Stimulated activated CD8-positive, alpha-beta memory T cell treated with anti-CD3 and anti-CD28 coated beads, Interleukin-4, amount 100 ng/mL, for 4 hours (primary cell): ENCODE measurements around the gene GAD1.

Experiments
- DNase-seq, 2 donors: peaks; one replicate each; pipeline ENCODE4 v3.0.0-alpha.2; 2020; ENCODE audit warnings: low read depth in 2 of 2, low spot score in 1 of 2

Gene GAD1

DNA sequence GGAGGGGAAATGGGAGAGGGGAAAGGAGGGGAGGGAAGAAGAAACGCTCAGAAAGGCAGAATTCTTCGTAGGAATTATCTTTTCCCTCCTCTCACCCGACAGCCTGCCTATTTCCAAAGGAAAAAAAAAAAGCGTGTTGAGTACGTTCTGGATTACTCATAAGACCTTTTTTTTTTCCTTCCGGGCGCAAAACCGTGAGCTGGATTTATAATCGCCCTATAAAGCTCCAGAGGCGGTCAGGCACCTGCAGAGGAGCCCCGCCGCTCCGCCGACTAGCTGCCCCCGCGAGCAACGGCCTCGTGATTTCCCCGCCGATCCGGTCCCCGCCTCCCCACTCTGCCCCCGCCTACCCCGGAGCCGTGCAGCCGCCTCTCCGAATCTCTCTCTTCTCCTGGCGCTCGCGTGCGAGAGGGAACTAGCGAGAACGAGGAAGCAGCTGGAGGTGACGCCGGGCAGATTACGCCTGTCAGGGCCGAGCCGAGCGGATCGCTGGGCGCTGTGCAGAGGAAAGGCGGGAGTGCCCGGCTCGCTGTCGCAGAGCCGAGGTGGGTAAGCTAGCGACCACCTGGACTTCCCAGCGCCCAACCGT, at the start of gene GAD1:
TSS of gene GAD1 (plus strand) at position 384 of the 589 bp plus-strand sequence. CDS start 1,705 bp downstream, outside the sequence.
- DNase-seq, result peak; percentile 25 to 36

DNA sequence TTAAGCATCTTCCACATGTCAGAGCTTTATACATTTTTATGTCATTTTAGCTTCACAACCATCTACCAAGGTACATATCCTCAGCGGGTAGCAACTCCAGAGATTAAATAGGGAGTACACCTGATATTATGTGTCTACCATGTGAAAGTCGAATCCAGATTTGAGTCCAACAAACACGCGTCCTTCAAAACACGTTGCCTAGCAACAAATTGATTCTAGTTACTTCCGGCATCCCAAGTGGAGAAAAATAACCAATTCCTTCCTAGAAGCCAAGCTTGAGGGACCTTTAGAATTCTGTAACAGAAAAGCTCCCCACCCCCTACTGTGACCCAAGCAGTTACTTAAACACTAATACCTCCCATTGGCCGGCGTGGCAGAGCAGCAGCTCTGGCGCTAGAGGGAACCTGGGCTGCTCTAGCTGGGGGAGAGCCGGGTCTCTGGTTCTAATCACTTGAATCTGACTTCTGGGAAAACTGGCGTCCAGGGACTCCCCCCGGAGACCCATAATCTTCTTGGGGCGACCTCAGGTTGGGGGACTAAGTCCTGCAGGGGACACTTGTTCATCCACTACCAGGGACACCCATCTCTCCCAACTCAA, 46.6 kb upstream of the GAD1 start, which contains the start of gene ERICH2:
TSS of gene ERICH2 (plus strand) at position 371 of the 598 bp plus-strand sequence. CDS start 304 bp downstream, outside the sequence.
- peak; percentile 1 to 6 for DNase-seq

DNA sequence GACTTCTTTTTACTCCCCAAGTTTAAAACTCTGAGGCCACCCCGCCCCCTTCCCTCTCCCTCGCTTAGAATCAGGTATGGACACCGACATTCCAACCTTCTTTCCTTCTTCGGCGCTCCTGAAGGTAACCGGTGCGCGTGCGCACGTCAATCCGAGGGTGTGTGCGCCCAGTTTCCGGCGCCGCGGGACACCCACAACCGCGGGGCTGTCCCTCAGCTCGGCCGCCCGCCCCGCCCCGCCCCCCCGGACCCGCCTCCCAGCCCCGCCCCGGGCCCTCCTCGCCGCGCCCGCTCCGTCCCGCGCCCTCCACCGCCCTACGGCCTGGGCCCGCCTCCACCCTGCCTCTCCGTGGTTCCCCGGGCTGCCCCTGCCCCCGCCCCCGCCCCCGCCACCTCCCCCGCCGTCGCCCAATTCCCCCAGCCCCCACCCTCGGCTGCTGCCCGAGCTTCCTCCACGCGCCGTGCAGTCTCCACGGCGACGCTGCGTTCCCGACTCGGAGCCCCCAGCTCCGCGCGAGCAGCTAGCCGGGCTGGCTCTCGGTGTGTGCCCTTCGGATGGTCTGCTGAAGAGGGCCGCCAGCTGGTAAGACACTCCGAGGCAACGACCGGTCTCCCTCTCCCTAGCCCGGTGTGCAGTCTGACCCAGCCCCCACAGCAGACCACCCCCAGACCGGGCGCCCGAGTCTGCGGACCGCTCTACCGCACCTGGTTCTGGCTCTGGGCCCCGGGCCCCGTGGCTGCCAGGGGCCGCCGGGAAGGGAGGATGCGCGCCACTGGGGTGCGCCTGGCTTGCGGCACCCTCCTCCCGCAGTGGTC, 45.9 kb upstream of the GAD1 start:
- peak; percentile 25 to 46 for DNase-seq

DNA sequence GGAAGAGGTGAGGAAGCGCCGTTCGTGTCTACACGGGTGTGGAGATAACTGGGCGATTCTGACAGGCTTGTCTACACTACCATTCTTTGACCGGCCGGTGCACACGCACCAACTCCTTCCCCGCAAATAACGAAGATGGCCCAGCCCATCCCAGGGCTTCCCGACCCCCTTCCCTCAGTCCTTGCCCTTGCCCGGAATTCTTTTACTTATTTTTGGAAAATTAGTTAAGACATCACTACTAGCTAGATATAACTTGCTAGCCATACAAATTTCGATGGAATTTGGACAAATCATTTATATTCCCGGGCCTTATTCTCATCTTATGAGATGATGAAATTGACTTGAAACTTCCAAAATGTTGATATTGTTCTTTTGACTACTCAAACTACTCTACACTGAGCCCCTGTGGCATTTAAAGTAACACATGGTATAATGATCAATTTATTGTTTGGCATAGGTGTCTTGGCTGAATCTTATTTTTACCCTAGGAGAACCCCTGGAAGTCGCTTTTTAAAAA, 45.2 kb upstream of the GAD1 start:
- DNase-seq, result no peak

DNA sequence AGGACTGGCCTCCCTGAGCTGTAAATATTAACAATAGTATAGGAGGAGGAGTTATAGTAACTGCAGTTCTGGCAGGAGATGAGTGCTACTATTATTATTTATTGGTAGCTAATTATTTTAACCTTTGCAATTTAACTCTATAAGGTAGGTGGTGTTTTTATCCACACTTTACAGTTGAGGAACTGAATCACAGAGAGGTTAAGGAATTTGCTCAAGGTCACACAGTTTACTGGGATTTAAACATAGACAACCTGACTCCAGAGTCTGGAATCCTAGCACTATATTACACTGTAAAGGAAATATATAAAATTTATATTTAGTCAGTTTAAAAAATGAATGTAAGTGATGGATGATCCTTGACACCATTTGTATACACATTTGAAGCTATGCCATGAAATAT, 44.4 kb upstream of the GAD1 start:
- DNase-seq, result no peak

DNA sequence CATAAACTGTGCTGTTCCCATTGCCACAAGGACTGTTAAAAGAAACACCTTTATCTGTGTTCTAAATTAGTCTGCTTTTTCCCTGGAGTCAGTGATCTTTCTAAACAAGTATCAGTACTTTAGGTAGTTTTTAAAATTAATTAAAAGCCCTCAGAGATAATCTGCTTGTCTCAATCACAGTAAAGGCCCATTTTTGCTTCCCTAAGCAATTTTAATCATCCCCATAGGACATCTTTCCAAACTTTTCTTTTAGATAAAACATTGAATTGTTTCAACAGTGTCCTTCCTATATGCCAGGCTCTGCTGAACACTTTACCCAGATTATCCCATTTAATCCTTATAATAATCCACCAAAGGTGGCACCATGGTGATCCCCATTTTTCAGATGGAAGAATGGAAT, 42.6 kb upstream of the GAD1 start:
- DNase-seq, result no peak

DNA sequence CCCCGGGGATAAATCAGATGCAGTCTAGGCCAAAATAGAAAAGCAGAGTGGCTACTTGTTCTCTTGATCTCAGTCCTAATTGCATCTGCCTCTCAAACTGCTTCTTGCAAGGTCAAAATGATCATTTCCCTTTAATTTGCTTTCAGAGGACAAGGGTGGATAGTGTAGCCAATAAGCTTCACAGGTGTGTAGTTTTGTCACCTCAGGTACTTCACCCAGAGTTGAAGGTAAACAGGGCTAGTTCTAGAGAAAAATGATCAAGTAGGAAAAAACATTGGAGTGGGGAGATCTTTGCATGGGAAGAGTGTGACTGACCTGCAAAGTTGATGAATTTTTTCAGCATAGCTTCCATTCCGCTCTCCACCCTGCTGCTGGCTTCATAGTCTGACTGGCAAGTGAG, 37.8 kb upstream of the GAD1 start:
- no peak for DNase-seq

DNA sequence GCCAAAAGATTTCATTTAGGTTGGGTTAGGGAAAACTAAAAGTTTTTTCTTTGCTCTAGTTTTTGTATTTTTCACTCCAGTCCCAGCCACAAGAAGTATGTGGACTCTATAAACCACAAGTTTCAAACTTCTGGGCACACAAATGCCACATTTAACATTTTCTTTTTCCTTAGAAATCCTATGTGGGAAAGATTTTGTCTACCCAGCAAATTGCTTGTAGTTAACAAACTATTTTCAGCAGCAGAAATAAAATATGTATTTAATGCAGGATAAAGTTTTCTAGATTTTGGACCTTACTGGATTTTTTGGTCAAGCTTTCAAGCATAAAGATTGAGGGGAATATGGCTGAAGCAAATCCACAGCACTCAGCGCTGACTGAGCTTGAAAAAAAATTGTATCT, 37.4 kb upstream of the GAD1 start:
- DNase-seq, result no peak

DNA sequence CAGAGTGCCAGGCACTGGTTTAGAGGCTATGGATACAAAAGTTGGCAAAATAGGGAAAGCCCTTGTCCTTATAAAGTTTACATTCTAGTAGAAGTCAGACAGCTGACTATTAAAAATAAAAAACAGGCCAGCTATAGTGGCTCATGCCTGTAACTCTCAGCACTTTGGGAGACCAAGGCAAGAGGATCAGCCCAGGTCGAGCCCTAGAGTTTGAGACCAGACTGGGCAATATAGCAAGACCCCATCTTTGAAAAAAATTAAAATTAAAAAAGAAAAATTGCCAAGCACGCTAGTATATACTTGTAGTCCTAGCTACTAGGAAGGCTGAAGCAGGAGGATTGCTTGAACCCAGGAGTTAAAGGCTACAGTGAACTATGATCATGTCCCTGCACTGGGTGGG, 34.0 kb upstream of the GAD1 start:
- no peak for DNase-seq

DNA sequence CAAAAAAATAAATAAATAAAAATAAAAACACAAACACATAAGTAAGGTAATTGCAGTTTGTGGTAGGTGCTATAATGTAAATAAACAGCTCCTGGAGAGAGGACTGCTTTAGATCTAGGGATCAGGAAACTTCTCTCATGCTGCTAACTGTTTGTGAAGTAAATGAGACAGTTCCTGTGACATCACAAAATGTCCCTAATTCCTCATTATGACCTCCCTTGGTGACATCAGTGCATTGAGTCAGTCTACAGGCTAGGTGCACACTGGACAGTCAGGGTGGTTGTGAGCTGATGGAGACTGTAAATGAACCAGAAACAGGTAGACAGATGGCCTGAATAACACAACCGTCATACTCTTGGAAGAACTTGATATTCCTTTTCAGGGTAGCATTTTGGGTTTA, 33.1 kb upstream of the GAD1 start:
- DNase-seq, result no peak

DNA sequence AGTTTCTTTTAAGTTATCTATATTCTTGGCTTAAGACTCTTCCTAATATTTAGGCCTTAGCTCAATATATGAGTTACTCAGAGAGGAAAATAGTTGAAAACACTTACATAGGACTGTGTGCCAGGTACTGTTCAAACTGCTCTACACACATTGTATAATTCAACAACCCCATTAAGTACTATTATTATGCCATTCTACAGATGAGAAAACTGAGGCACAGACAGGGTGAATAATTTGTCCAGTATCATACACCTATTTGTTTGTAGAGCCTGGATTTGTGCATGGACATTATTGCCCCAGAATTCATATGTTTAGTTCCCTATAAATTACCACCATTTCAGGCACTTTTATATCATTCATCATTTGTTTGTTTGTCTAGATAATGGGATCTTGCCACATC, 17.7 kb upstream of the GAD1 start:
- no peak for DNase-seq

DNA sequence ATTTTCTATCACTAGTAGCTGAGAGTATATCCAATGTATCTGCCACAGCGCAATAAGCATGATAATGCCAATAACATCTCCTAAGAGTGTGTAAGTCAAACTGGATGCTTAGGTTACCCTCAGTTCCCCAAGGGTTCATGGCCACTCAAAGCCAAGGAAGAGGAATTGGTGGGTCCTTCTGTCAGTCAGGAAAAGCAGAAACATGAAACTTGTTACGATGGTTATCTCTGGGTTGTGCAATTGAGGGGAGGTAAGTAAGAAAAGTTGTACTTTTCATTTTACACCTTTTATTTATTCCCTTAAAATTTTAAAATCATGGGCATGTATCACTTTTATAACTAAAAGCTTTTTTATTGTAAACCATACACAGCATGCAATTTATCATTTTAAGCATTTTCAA, 10.1 kb upstream of the GAD1 start:
- DNase-seq, result no peak

DNA sequence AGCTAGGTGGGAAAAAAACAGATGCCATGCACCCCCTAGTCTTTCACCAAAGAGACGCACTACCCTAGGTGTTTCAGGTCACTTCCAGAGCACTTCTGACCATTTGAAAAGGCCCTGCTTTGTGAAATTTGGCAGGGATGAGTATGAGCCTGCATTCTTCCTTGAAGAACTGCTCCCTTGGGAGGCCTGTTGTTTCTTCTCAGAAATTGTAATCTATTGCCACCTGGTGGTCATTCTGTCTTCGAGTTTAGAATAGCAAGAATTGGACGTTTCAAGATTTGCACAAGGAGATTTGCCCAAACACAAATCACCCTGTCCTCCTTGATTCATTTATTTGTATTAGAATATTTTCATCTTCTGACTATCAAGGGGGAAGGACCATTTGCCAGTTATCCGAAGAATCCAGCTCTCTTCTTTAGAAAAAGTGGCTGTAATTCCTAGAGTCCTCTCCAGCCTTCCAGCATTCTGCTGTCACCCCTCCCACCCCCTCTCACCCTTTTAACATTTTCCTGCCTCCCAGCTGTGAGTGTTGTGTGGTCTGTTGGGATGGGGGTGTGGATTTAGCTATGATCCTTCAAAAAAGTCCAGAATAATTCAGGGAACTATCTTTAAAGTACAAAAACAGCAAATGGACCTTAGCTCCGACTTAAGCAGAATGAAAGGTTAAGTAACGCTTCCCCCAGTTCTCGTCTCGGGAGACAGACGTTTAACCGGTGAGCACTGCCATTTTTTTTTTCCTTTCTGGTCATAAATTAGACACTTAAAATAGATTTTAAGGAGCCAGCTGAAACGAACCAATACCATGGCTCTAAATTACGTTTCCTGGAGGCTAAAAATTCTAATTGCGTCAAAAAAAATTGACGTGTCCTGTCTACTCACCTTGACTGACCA, 3.7 kb upstream of the GAD1 start:
- DNase-seq, result no peak

DNA sequence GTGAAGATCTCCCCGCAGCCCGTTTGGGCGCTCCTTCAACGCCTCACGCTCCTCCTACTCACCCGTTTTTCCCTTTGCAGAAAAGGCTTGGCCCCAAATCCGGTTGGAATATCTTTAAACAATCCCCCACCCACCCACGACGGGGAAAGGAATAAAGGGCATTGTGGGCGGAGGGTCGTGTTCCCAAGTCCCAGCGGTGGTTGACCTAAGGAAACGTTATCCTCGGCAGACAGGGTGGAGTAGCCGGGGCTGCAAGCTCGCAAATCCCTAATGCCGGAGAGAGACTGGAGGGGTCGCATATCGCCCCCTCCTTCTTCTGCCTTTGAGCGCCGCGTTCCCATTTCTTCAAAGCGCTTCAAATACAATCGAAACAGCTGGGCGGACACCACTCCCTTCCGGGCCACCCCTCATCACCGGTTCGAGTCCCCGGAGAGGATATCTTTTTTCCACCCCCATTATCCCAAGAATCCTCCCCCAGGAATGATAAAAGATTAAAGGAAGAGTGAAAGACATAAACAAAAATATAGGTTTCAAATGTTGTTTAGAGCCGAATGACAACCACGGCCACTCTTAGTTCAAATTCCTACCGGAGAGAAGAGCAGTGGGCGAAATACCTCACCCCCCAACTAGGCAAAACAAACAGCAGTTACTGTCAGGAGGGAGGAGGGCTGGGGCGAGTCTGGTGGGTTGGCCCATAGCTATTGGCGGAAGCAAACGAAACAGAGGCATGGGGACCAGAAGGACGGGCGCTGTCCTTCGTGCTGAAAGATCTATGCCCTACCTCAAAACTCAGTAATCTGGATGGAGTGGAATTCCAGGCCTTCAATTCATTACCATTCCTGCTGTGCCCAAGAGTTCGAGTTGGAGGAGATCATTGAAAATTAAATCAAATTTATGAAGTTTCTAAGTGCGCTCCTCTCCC, 2.8 kb upstream of the GAD1 start:
- no peak for DNase-seq

DNA sequence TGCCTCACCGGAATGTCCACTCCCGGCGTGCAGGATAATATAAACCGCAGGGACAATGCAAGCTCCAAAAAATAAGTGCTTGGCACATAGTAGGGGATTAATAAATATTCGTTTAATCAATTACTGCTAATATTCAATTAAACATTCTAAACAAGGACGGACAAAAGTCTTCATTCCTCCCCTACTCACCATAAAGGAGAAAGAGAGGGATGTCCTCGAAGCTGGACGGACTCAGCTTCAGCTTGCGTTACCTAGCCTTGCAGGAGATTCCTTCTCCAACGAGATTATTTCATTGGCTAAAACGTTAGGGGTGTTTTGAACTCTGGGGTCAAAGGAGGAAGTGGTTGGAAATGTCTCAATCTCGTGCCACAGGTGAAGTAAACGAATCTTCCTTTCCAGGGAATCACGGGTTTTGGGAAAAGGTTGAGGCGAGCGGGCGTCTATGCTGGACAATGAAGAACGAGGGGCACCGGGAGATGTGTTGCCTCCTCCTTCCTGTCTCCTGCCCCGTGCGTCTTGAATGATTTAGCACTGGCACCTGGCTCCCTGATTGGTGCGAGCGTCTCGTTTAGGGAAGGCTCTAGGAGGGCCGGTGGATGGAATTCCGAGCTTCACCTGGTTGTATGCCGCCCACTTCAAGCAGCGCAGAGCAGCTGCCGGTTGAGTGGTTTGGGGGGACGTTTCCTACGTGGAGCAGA, 2.0 kb upstream of the GAD1 start:
- no peak for DNase-seq

DNA sequence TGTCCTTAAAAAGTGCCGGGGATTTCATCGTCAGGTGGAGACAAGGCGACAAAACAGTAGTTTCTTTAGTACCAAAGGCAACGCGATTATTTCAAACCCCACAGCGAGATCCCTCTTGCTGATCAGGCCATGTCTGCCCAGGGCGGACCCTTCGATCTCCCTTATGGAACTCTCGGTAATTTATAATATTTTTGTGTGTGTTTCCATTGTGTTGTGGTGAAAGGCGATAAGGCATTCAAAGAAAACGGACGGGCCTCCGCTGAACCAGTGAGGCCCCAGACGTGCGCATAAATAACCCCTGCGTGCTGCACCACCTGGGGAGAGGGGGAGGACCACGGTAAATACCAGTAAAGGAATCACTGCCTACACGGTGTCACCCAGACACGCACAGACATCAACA, 1.4 kb upstream of the GAD1 start:
- DNase-seq, result no peak

DNA sequence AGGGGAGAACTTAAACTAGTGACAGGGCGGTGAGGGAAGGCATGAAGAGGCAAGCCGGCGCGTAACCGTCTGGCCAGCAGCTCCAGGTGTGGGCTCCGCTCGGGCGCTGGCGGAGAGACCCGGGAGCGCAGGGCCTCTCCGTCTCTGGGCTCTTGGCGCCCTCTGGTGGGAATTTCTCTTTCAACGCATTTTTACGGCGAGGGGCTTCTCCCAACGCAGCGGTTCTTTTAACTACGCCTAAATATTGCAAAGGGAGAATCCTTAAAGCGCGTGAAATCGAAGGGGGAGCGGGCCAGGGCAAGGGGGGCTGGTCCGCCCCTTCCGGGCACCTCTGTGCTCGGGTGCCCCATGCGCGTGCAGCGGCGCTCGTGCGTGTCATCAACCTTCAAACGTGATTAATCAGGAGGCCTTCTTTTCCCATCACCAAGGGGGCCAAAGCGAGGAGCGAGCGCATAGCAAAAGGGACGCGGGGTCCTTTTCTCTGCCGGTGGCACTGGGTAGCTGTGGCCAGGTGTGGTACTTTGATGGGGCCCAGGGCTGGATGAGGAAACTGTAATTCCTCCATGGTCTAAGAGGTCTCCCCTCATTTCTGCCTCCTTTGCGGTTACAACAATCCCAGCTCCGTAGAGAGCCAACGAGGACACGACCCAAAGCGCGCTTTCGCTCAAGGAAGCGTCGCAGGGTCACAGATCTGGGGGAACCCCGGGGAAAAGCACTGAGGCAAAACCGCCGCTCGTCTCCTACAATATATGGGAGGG, 762 bp upstream of the GAD1 start:
- peak in 1 of 2 donors; percentile 28 for DNase-seq

DNA sequence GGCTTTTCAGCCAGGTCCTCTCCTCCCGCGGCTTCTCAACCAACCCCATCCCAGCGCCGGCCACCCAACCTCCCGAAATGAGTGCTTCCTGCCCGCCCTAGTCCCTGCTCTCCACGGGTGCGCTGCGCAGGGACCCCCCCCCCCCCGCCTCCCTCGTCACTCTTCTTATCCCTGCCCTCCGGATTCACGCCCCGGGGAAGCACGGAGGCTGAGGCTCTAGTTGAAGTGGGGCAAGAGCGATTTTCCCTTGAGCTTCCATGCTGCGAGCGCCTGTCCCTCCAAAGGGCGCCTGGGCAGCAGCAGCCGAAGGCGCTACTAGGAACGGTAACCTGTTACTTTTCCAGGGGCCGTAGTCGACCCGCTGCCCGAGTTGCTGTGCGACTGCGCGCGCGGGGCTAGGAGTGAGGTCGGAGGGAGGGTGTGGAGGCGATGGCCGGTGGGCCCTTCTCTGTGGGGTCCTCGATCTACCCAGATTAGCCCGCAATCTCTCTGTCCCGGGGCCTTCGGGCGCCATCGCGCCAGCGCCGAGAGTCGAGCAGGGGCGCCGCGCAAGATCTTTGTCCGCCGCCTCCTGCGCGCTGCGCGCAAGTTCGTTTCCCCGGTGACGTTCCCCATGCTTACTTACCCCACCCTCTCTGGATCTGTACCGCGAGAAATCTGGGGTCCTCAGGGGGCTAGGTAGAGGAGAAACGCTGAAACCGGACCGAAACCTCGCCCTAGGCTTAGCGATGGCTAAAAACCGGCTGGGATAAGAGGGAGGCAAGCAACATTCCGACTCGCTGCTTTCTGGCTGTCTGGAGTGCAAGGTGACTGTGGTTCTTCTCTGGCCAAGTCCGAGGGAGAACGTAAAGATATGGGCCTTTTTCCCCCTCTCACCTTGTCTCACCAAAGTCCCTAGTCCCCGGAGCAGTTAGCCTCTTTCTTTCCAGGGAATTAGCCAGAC, 677 bp downstream of the GAD1 start:
- no peak for DNase-seq
